HCT116 (cell line): ENCODE data around the gene FHOD3.

Source experiments
- EGR1 ChIP-seq: IDR thresholded peaks from 2 replicates; pipeline ENCODE4 v1.6.1; 2012; ENCODE audit warnings: low read depth
- POLR2AphosphoS5 ChIP-seq: IDR thresholded peaks from 2 replicates; pipeline ENCODE4 v1.6.1; 2011; ENCODE audit warnings: mild to moderate bottlenecking, low read depth, low read length, moderate library complexity

DNA sequence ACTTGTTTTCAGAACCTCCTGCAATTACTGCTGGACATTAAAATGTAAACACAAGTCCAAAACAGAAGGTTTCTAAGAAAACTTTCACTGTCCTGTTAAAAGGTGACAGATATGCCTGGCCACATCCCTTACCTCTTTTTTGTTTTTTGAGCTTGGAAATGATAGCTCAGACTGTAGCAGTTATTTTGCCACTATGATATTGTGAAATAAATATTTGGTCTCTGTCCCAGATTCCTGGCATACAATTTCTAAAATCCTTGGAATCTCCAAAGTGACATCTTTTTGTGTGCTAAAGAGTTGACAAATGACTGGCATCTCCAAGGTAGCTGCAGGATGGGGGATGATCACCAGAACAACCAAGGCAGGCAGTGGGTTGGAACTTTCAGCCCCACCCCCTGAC, 514.4 kb downstream of the FHOD3 start:
- no peak for TF ChIP-seq EGR1
- TF ChIP-seq POLR2AphosphoS5, result no peak
